ENCODE measurements around the gene COL4A1.

Gene COL4A1

DNA sequence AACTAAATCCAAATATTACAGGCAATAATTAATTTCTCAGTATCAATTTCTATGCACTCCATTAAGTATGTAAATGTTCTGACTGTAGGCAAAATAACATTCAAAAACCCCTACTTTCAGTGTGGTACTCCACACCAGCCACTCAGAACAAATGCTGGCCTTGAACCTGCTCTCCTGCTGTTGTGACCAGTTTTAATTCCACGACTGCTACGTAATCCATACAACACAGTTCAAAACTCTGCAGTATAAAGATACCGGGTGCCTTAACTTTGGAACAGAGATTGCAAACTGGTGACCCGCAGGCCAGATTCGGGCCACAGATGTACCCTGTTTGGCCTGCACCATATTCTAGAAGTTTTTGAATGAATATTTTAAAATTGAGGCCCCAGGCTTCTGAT lies 30.4 kb downstream of the COL4A1 start:
- Histone ChIP-seq H3K27ac (ENCODE audit: insufficient read depth, low read depth, low read length, poor library complexity, severe bottlenecking) (no peak overlapping the region), H3K9me3 (ENCODE audit: control insufficient read depth, low read length) (no peaks in the 10 kb centered on the region), H3K27me3 (ENCODE audit: control insufficient read depth, insufficient read depth, low read length, poor library complexity, severe bottlenecking) (no peaks in the 10 kb centered on the region), H3K4me1 (ENCODE audit: control insufficient read depth, insufficient read depth, low read length) (no peaks in the 10 kb centered on the region), H3K36me3 (ENCODE audit: control insufficient read depth, insufficient read depth, low read length) (no peaks in the 10 kb centered on the region), H3K4me3 (ENCODE audit: insufficient read depth, low read depth, low read length) (no peak overlapping the region)
- WGBS, 2 experiments: 95 to 97% methylated on average over 5 of the region's 5 CpGs

DNA sequence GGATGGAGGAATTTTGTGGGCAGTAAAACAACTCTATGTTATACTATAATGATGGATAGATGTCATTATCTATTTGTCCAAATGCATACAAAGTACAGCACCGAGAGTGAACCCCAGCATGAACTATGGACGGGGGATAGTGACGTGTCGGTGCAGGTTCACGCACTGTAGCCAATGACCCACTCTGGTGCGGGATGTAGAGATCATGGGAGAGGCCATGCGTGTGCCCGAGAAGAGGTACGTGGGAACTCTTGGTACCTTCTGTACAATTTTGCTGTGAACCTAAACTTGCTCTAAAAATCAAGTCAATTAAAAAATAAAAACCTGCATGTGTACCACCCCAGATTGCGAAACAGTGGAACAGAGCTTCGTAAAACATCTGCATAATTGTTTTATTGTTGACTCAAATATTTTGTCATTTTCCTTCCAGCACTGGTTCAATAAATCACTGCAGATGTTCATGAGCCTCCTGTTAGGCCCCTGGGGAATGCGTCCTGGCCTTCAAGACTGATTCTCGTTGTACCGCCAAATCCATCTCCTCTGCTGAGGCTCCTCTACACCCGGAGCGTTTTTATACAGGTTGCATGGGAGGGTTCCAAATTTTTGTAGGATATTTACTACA lies 30.9 kb downstream of the COL4A1 start:
- H3K4me3 ChIP-seq (ENCODE audit: insufficient read depth, low read depth, low read length): no peak overlapping the region
- no peaks in the 10 kb centered on the region for H3K27me3 ChIP-seq (ENCODE audit: control insufficient read depth, insufficient read depth, low read length, poor library complexity, severe bottlenecking)
- no peak overlapping the region for H3K27ac ChIP-seq (ENCODE audit: insufficient read depth, low read depth, low read length, poor library complexity, severe bottlenecking)
- WGBS, 2 experiments: 83 to 85% methylated on average over 16 of the region's 16 CpGs
- H3K36me3 ChIP-seq (ENCODE audit: control insufficient read depth, insufficient read depth, low read length): no peaks in the 10 kb centered on the region
- no peaks in the 10 kb centered on the region for H3K9me3 ChIP-seq (ENCODE audit: control insufficient read depth, low read length)
- H3K4me1 ChIP-seq (ENCODE audit: control insufficient read depth, insufficient read depth, low read length): no peaks in the 10 kb centered on the region

DNA sequence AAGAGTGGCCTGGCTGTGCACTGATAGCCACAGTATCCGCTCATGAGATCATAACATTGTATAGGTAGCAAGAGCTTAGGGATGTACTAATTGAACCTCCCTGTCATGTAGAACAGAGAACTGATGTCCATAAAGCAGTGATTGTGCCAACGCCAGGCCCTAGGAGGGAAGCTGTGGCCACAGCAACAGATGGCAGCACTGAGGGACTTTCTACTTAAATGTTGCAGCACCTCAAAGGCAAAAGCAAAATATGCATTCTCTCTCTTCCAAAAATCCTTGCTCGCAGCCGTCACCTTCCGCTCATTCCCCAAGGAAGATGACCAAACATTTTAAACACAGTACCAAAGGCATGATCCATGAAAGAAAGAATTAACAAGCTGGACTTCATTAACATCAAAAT lies 32.3 kb downstream of the COL4A1 start:
- no peak overlapping the region for H3K27ac ChIP-seq (ENCODE audit: insufficient read depth, low read depth, low read length, poor library complexity, severe bottlenecking)
- no peaks in the 10 kb centered on the region for H3K27me3 ChIP-seq (ENCODE audit: control insufficient read depth, insufficient read depth, low read length, poor library complexity, severe bottlenecking)
- 85 to 88% methylated on average over 5 of the region's 5 CpGs for WGBS, 2 experiments
- no peaks in the 10 kb centered on the region for H3K9me3 ChIP-seq (ENCODE audit: control insufficient read depth, low read length)
- no peaks in the 10 kb centered on the region for H3K4me1 ChIP-seq (ENCODE audit: control insufficient read depth, insufficient read depth, low read length)
- no peak overlapping the region for H3K4me3 ChIP-seq (ENCODE audit: insufficient read depth, low read depth, low read length)
- no peaks in the 10 kb centered on the region for H3K36me3 ChIP-seq (ENCODE audit: control insufficient read depth, insufficient read depth, low read length)

DNA sequence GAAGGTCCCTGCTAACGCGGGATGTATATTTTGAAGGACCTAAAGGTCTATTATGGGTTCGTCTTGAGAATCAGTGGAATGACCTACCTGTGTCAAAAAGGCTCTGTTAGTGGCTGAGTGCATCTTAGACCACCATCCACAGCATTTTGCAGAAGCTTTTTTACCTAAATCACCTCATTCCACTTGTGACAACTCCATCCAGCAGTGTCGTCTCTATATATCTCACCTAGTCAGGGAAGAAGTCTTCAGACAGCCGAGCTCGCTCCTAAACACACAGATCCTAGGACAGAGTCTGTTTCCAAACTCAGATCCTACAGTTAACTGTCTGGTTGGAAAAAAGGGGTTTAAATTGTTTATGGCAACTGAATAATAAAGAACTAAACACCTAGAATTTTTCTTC lies 33.7 kb downstream of the COL4A1 start:
- Histone ChIP-seq H3K27ac (ENCODE audit: insufficient read depth, low read depth, low read length, poor library complexity, severe bottlenecking) (no peak overlapping the region), H3K27me3 (ENCODE audit: control insufficient read depth, insufficient read depth, low read length, poor library complexity, severe bottlenecking) (no peaks in the 10 kb centered on the region), H3K36me3 (ENCODE audit: control insufficient read depth, insufficient read depth, low read length) (no peaks in the 10 kb centered on the region), H3K4me3 (ENCODE audit: insufficient read depth, low read depth, low read length) (no peak overlapping the region), H3K9me3 (ENCODE audit: control insufficient read depth, low read length) (no peaks in the 10 kb centered on the region), H3K4me1 (ENCODE audit: control insufficient read depth, insufficient read depth, low read length) (no peaks in the 10 kb centered on the region)
- 96% methylated on average over 6 of the region's 6 CpGs for WGBS, 2 experiments

DNA sequence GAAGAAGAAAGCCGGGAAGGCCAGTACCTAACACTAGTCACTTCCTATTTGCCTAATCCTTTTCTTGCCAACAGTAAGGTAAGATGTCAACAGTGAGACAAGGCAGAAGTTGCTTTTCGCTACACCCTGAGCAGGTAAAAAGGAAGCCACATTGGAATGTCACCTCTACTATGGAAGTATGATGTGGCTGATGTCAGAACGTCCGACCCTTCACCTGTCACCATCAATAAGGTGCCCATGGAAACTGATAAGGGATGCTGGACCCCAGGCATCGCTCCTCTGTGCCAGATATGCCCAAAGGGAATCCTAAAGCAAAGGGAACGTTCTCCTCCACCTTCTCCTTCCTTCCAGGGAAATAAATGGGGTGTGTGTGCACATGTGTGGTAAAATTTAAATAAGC lies 34.3 kb downstream of the COL4A1 start:
- H3K27ac ChIP-seq (ENCODE audit: insufficient read depth, low read depth, low read length, poor library complexity, severe bottlenecking): no peak overlapping the region
- H3K36me3 ChIP-seq (ENCODE audit: control insufficient read depth, insufficient read depth, low read length): no peaks in the 10 kb centered on the region
- WGBS, 2 experiments: 95 to 97% methylated on average over 6 of the region's 6 CpGs
- no peak overlapping the region for H3K4me3 ChIP-seq (ENCODE audit: insufficient read depth, low read depth, low read length)
- H3K4me1 ChIP-seq (ENCODE audit: control insufficient read depth, insufficient read depth, low read length): no peaks in the 10 kb centered on the region
- no peaks in the 10 kb centered on the region for H3K27me3 ChIP-seq (ENCODE audit: control insufficient read depth, insufficient read depth, low read length, poor library complexity, severe bottlenecking)
- no peaks in the 10 kb centered on the region for H3K9me3 ChIP-seq (ENCODE audit: control insufficient read depth, low read length)

DNA sequence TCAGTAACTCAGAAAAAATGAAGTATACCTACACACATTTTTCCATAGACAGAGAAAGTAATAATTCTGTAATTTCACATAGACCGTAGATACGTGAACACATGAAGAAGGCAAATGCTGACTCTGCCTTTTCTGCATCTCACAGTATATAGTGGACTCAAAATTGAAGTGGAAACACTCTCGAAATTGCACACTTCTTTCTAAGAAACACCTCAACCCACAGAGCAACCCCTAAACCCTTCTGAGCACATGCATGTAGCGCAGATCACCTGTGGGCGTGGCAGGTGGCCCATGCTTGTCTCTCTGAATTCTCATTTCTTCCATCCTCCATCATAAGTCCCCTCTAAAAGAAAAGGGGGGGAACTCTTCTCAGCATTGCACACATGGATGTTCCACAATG lies 34.7 kb downstream of the COL4A1 start:
- H3K4me1 ChIP-seq (ENCODE audit: control insufficient read depth, insufficient read depth, low read length): peaks cover under 1% of the 10 kb centered on the region
- no peaks in the 10 kb centered on the region for H3K27me3 ChIP-seq (ENCODE audit: control insufficient read depth, insufficient read depth, low read length, poor library complexity, severe bottlenecking)
- H3K36me3 ChIP-seq (ENCODE audit: control insufficient read depth, insufficient read depth, low read length): no peaks in the 10 kb centered on the region
- 93 to 95% methylated on average over 5 of the region's 5 CpGs for WGBS, 2 experiments
- H3K27ac ChIP-seq (ENCODE audit: insufficient read depth, low read depth, low read length, poor library complexity, severe bottlenecking): no peak overlapping the region
- no peaks in the 10 kb centered on the region for H3K9me3 ChIP-seq (ENCODE audit: control insufficient read depth, low read length)
- H3K4me3 ChIP-seq (ENCODE audit: insufficient read depth, low read depth, low read length): no peak overlapping the region

DNA sequence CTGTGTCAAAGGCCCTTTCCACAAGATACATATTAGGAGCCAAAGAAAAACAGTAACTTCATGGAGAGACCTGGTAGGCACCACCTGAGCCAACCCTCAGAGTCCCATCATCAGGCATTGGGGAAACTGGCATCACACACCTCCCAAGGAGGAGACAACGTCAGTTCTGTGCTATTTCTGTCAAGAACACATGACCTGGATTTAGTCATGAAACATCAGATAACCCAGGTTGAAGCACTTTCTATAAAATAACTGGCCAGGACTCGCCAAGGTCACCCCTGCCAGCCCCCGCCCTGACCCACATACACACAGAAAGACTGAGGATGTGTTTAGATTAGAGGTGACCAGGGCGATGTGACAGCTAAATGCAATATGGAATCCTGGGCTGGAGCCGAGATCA lies 35.6 kb downstream of the COL4A1 start:
- no peak overlapping the region for H3K4me3 ChIP-seq (ENCODE audit: insufficient read depth, low read depth, low read length)
- H3K27ac ChIP-seq (ENCODE audit: insufficient read depth, low read depth, low read length, poor library complexity, severe bottlenecking): no peak overlapping the region
- WGBS, 2 experiments: 93 to 96% methylated on average over 5 of the region's 5 CpGs

DNA sequence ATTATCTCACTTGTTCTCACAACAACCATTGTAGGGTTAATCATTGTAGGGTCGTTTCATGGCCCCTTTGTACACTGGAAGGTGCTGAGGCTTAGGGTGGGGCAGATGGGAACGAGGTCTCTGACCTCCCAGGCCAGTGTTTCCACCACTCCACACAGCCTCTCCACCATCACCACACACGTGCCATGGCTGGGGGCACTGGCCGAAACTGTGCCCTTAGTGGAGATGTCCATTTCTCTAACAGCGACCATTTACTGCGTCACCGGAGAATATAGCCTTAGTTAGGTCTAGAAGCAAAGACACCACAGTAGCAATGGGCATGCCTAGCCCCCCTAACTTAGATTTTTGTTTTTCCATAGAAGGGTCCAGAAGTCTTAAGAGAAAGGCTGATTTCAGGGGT lies 36.5 kb downstream of the COL4A1 start:
- Histone ChIP-seq H3K9me3 (ENCODE audit: control insufficient read depth, low read length) (no peaks in the 10 kb centered on the region), H3K27me3 (ENCODE audit: control insufficient read depth, insufficient read depth, low read length, poor library complexity, severe bottlenecking) (no peaks in the 10 kb centered on the region), H3K36me3 (ENCODE audit: control insufficient read depth, insufficient read depth, low read length) (no peaks in the 10 kb centered on the region), H3K27ac (ENCODE audit: insufficient read depth, low read depth, low read length, poor library complexity, severe bottlenecking) (no peak overlapping the region), H3K4me1 (ENCODE audit: control insufficient read depth, insufficient read depth, low read length) (peaks cover 13% of the 10 kb centered on the region), H3K4me3 (ENCODE audit: insufficient read depth, low read depth, low read length) (no peak overlapping the region)
- 87 to 89% methylated on average over 6 to 7 of the region's 7 CpGs for WGBS, 2 experiments

More for the DNA sequence above, 35.6 kb downstream of the COL4A1 start:
- Histone ChIP-seq H3K36me3 (ENCODE audit: control insufficient read depth, insufficient read depth, low read length) (no peaks in the 10 kb centered on the region), H3K9me3 (ENCODE audit: control insufficient read depth, low read length) (no peaks in the 10 kb centered on the region), H3K27me3 (ENCODE audit: control insufficient read depth, insufficient read depth, low read length, poor library complexity, severe bottlenecking) (no peaks in the 10 kb centered on the region), H3K4me1 (ENCODE audit: control insufficient read depth, insufficient read depth, low read length) (peaks cover 8% of the 10 kb centered on the region)

DNA sequence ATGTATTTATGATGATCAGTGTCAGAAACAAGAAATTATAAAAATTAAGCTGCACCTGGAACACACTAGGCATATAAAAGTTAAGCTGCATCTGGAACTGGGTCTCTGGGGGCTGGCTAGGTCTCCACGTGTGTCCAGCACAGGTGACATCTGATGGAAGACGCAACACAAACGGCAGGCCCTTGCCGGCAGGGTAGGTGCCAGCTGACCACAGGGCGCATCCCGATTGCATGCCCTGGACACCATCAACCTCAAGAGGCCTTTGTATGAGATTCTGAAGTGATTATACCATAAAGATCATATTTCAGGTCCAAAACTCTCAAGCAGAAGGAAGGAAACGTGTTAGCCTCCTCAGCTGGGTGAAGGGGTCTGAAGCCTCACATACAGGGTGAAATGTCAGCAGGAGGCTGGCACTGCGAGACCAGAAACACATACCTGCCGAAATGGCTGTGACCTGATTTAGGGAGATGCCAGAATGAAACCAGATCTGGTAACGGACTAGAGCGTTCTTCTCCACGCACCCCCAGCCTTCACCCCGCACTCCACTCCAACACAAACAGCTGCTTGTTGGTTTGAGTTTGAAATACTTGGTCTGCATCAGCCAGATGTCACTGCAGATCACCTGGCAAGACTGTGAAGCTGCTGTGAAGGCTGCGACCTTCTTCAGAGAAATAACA lies 37.3 kb downstream of the COL4A1 start:
- Histone ChIP-seq H3K27me3 (ENCODE audit: control insufficient read depth, insufficient read depth, low read length, poor library complexity, severe bottlenecking) (no peaks in the 10 kb centered on the region), H3K36me3 (ENCODE audit: control insufficient read depth, insufficient read depth, low read length) (no peaks in the 10 kb centered on the region), H3K4me1 (ENCODE audit: control insufficient read depth, insufficient read depth, low read length) (peaks cover 21% of the 10 kb centered on the region), H3K4me3 (ENCODE audit: insufficient read depth, low read depth, low read length) (no peak overlapping the region), H3K27ac (ENCODE audit: insufficient read depth, low read depth, low read length, poor library complexity, severe bottlenecking) (no peak overlapping the region), H3K9me3 (ENCODE audit: control insufficient read depth, low read length) (no peaks in the 10 kb centered on the region)
- WGBS, 2 experiments: 94 to 97% methylated on average over 14 of the region's 14 CpGs

DNA sequence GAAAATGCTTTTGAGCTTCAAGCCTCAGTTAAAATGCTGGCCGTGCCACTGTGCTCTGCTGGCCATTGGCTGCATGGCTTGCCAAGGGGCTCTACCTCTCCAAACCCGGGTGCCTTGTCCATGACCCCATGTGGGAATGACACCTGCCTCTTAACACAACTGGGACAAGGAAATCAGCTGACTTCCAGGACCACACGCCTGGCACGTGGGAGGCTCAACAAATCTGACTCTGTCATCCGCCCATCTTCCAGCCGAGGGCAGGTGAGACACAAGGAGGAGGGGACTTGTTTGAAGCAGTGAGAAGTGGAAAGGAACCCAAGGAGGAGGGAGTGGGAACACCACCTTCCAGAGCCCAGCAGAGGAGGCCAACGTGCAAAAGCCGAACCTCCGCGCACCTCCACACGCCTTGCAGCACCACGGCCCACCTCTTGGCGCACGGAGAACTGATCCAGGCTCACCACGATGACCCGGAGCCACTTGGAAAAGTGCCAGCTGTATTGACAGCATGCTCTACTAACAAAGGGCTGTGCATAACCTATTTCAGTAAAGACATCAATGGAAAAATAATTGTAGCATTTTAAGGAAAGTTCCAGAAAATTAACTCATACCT lies 38.3 kb downstream of the COL4A1 start:
- 94 to 96% methylated on average over 16 of the region's 16 CpGs for WGBS, 2 experiments

More for the DNA sequence above, 38.3 kb downstream of the COL4A1 start:
- no peak overlapping the region for H3K27ac ChIP-seq (ENCODE audit: insufficient read depth, low read depth, low read length, poor library complexity, severe bottlenecking)
- peaks cover 22% of the 10 kb centered on the region for H3K4me1 ChIP-seq (ENCODE audit: control insufficient read depth, insufficient read depth, low read length)
- no peaks in the 10 kb centered on the region for H3K27me3 ChIP-seq (ENCODE audit: control insufficient read depth, insufficient read depth, low read length, poor library complexity, severe bottlenecking)
- H3K36me3 ChIP-seq (ENCODE audit: control insufficient read depth, insufficient read depth, low read length): no peaks in the 10 kb centered on the region
- no peak overlapping the region for H3K4me3 ChIP-seq (ENCODE audit: insufficient read depth, low read depth, low read length)
- no peaks in the 10 kb centered on the region for H3K9me3 ChIP-seq (ENCODE audit: control insufficient read depth, low read length)

All from ectodermal cell (in vitro differentiated cells).